ENCODE results near the gene PALLD. TPM values are rescaled to one million over a fixed set of nuclear protein-coding genes. Genes with fewer than 3 reads are reported as not detected.

PALLD gene
- total RNA-seq, 1 experiment from 2014 or later, result 18.3 TPM

GRCh38 chr4:168830777-168831512 is 334.1 kb downstream of the PALLD start:
- H4K8ac ChIP-seq (replicated peaks; ENCODE audit: insufficient read length, low read depth, low read length), result no peak overlapping the region
- no peaks in the 10 kb centered on the region for H3K4me1 ChIP-seq (ENCODE audit: insufficient read depth, low read length)
- no peak overlapping the region for H3K23ac ChIP-seq (ENCODE audit: insufficient read length, low read depth, low read length)
- H2AFZ ChIP-seq (ENCODE audit: low read length), result no peak overlapping the region
- Mint-ChIP-seq H3K9me3 (no peaks in the 10 kb centered on the region), H3K4me1 (peaks cover 21 to 28% of the 10 kb centered on the region in 2 experiments), H3K27ac (no peak overlapping the region; a peak in 1 of 7 replicates), H3K4me3 (peak overlapping the region; percentile 83 to 97), H3K27me3 (ENCODE audit: low read depth) (peaks cover 48% of the 10 kb centered on the region), H3K36me3 (ENCODE audit: insufficient read depth in 1 of 3, low read depth in 3 of 3) (no peaks in the 10 kb centered on the region; a peak in 1 of 7 replicates)
- peaks cover 16% of the 10 kb centered on the region for H3K23me2 ChIP-seq (ENCODE audit: insufficient read length, low read depth, low read length, poor library complexity, severe bottlenecking)
- H4K20me1 ChIP-seq (ENCODE audit: control insufficient read depth, insufficient read depth, insufficient read length), result no peaks in the 10 kb centered on the region
- no peak overlapping the region for H3K56ac ChIP-seq (ENCODE audit: insufficient read length, low read depth, low read length)
- no peak overlapping the region for H3K27ac ChIP-seq (ENCODE audit: insufficient read length, low read depth, low read length)
- peaks cover 6% of the 10 kb centered on the region; the same call in 1 of the 2 replicates for H3K27me3 ChIP-seq (ENCODE audit: insufficient read depth, low read length)
- no peak overlapping the region for H2BK12ac ChIP-seq (ENCODE audit: insufficient read length, low read depth, low read length)
- no peak overlapping the region for H4K5ac ChIP-seq (ENCODE audit: insufficient read length, low read depth, low read length)
- no peak overlapping the region for H3K14ac ChIP-seq (ENCODE audit: insufficient read depth, low read length)
- H4K91ac ChIP-seq (ENCODE audit: insufficient read length, low read depth, low read length), result no peak overlapping the region
- no peak overlapping the region for H3K4ac ChIP-seq (ENCODE audit: low read depth, low read length)
- H3K9ac ChIP-seq (ENCODE audit: extremely low read depth, insufficient read length, low read length), result no peak overlapping the region
- no peak overlapping the region for H2BK5ac ChIP-seq (ENCODE audit: insufficient read length, low read length)
- H2BK15ac ChIP-seq (ENCODE audit: low read depth, low read length), result no peak overlapping the region
- TF ChIP-seq CTCF (conservative IDR thresholded peaks at IDR 0.05), result no peak
- H3K79me2 ChIP-seq (ENCODE audit: insufficient read depth, low read length), result no peaks in the 10 kb centered on the region; the same call in 1 of the 2 replicates
- H3K79me1 ChIP-seq (ENCODE audit: insufficient read depth, low read depth, low read length, poor library complexity, severe bottlenecking), result no peaks in the 10 kb centered on the region
- no peak for DNase-seq
- no peak overlapping the region for H2AK5ac ChIP-seq (ENCODE audit: insufficient read length, low read length)
- peak overlapping the region; percentile 98 for H3K4me2 ChIP-seq (ENCODE audit: insufficient read depth, insufficient read length, low read length)
- no CpG with 5 or more reads among the region's 6 CpGs for WGBS (ENCODE audit: extremely low coverage, insufficient read length, low lambda C conversion rate)
- no peak overlapping the region for H2BK20ac ChIP-seq (ENCODE audit: low read depth, low read length, poor library complexity, severe bottlenecking)
- no peak overlapping the region for H3T11ph ChIP-seq (ENCODE audit: low read length)
- H3K18ac ChIP-seq (ENCODE audit: insufficient read length, low read depth, low read length), result no peak overlapping the region
- H2BK120ac ChIP-seq (ENCODE audit: low read depth, low read length, poor library complexity, severe bottlenecking), result no peak overlapping the region
- H3K9me3 ChIP-seq (ENCODE audit: control insufficient read depth, low read depth, low read length), result no peaks in the 10 kb centered on the region

All from H9 (cell line).